DOHH2 (cell line): Measurements from ENCODE around the gene PDLIM7.

Experiments used
- CTCF ChIP-seq: fragments of 200-600 bp; sonication (generic); IDR thresholded peaks from one replicate; pipeline ENCODE4 v1.5.1; 2014; ENCODE audit warnings: antibody characterized with exemption, mild to moderate bottlenecking, low read depth, low read length; ENCODE audit not compliant: poor library complexity, severe bottlenecking
- EZH2phosphoT487 ChIP-seq: fragments of 200-600 bp; sonication (generic); IDR thresholded peaks from 2 replicates; pipeline ENCODE4 v1.6.1; 2017; ENCODE audit warnings: borderline replicate concordance, mild to moderate bottlenecking, antibody characterized with exemption, low read length, moderate library complexity, mixed read lengths

DNA sequence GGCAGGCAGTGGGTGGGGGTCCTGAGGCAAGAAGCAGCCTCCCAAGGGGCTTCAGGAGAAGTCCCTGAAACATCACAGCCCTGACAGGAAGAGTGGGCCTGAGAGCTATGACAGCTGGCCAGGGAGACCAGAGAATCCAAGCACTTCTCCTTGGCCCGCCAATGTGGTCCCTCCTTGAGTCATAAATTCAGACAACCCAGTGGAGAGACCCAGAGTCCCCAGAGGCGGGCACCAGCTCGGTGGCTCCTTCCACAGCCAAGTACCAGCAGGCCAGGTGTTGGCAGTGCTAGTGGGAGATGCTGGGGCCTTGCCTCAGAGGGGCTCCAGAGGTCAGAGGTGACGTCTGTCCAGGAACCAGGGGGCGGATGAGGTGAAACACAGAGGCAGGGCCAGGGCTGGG is 13.8 kb upstream of the PDLIM7 start:
- TF ChIP-seq CTCF (no peak), EZH2phosphoT487 (no peak)
